GM18520 (cell line): ENCODE results near the gene POLR2F.
"Not testable (repeated sequence)": the region's sequence is repeated elsewhere in the genome, so short reads cannot be mapped to it uniquely, and the experiment has no call there.

ENCODE experiments used
- ATAC-seq: cut with Tn5 transposase; IDR thresholded peaks from one replicate; pipeline ENCODE4 v1.9.1; 2021; ENCODE audit not compliant: unreplicated experiment

The POLR2F gene

DNA sequence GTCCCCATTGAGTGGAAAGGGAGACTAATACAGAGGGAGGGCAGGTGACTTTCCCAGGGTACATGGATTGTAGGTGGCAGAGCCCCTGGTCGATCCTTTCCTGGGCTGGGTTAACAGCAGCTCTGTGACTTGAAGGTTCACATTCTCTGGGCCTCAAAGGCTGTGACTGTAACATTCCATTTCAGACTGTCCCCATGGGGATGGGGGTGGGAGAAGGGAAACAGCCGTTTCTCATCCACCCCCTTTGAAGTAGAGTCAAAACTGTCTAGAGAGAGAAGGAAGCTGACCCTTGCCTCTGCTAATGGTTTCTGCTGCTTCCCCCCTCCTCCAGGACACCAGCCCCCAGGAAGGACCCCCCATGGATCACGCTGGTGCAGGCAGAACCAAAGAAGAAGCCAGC lies 28.2 kb upstream of the POLR2F start:
- no peak for ATAC-seq

DNA sequence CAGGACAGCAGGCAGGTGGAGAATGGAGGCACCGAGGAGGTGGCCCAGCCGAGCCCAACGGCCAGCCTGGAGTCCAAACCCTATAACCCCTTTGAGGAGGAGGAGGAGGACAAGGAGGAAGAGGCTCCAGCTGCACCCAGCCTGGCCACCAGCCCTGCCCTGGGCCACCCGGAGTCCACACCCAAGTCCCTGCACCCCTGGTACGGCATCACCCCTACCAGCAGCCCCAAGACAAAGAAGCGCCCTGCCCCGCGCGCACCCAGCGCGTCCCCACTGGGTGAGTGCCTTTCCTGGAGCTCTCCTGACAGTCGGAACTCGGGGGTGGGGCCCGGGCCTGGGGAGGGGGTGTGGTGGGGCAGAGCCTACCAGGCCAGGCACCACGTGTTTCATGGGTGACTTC lies 27.7 kb upstream of the POLR2F start:
- ATAC-seq = no peak

DNA sequence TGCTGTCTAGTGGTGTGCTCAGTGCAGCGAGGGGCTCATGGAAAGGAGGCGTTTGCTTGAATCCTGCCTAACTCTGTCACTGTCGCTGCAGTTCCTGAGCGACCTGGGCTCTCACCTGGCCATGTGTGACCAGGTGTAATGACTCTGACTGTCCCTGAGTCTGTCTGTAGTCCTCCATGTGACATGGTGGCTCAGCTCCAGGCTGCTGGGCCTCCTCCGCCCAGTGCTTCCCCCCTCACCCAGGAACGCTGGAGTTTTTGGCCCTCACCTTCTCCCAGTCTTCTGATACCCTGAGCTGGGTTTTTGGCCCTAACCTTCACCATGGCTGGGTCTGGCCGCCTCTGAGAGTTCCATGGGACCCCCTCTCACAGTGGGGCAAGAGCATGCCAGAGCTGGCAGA lies 27.1 kb upstream of the POLR2F start:
- ATAC-seq = no peak

- ATAC-seq = no peak
Observed at GRCh38 chr22:37926771-37927636, 26.5 kb upstream of the POLR2F start.

GRCh38 chr22:37927637-37927936 lies 25.9 kb upstream of the POLR2F start:
- no peak for ATAC-seq

DNA sequence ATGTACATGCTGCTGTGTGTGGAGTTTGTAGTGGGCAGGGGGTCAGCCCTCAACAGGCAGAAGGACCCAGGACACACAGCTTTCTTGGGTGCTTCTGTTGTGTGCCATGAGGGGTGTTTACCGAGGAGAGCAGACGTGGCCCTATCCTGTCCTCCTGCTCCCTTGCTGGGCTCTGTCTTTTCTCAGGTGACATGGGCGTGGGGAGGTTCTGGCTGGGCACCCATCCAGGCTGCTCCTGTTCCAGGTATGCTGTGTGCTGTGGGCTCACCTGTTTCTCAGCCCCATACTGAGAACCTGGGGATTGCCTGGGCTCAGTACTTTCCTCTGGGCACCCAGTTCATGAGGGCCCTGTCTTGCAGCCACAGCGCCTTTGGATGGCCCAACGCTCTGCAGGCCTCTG lies 24.1 kb upstream of the POLR2F start:
- no peak for ATAC-seq

DNA sequence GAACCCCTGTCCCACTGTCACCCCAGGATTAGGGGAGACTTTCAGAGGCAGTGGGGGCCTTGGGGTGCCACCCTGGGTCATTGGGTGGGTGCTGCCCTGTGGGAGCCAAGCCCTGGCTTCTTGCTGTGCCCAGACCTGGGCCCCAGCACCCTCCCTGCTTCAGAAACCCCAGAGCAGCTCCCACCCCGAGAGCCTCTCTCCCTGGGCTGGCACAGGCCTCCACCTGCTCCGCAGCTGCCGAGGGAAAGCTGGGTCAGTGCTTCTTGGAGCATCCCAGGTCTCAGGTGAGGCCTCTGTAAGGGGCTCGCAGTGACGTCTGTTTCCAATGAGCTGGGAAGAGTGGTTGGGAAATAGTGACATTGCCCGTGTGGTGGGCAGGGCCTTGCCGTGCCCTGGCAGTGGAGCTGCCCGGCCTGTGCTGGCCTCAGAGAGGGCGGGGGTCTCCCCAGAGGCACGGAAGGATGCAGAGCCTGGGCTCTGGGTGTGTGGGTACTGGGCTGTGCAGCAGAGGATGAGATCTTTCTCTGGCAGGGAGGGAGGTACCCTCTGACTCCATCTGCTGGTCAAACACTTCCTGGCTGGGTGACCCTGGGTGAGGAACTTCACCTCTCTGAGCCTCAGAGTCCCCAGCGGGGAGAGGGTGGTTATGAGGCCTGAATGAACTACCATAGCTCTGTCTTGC lies 23.1 kb upstream of the POLR2F start:
- ATAC-seq = no peak

DNA sequence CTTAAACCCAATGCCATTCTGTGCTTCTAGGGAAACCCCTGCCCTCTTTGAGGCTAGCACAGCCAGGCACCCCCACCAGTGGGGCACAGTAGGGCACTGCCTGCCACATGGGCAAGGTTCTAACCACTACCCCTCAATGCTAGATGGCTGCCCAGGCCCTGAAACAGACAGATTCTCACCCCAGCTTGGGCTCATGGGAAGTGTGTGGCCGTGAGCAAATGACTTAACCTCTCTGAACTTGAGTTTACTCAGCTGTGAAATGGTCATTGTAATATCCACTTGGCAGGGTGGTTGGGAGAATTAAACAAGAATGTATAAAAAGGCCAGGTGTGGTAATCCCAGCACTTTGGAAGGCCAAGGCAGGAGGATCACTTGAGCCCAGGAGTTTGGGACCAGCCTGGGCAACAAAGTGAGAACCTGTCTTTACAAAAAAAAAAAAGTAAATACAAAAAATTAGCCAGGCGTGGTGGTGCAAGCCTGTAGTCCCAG lies 22.5 kb upstream of the POLR2F start:
- ATAC-seq = no peak

GRCh38 chr22:37931893-37932389 lies 21.6 kb upstream of the POLR2F start:
- no peak for ATAC-seq

- ATAC-seq = no peak
Observed at GRCh38 chr22:37932401-37932800, 21.1 kb upstream of the POLR2F start.

DNA sequence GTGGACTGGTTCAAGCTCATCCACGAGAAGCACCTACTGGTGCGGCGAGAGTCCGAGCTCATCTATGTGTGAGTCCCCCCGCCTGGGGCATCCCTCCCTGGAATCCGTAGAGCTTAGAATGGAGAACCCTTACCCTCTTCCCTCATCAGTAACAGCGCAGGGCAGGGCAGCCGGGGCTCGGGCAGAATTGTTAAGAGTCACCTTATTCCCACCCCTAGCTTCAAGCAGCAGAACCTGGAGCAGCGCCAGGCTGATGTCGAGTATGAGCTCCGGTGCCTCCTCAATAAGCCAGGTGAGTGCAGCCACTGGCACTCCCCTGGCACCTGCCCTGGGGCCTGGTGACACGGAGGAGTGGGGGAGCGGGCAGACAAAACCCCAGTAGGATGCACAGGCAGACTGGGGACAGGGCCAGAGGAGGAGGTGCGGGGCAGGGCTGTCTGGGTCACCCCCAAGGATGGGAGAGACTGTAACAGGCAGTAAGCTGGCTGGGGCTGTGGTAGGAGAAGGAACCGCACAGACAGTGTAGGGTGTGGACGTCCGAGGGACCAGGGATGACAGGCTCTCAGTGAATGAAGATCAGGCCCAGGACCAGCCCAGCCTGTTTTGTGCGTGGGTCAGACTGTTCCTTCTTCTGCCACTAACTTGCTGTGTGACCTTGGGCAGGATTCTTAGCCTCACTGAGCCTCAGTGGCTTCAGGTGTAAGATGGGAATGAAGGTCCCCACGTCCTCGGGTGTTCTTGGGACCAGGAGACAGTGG lies 20.5 kb upstream of the POLR2F start:
- ATAC-seq = no peak

DNA sequence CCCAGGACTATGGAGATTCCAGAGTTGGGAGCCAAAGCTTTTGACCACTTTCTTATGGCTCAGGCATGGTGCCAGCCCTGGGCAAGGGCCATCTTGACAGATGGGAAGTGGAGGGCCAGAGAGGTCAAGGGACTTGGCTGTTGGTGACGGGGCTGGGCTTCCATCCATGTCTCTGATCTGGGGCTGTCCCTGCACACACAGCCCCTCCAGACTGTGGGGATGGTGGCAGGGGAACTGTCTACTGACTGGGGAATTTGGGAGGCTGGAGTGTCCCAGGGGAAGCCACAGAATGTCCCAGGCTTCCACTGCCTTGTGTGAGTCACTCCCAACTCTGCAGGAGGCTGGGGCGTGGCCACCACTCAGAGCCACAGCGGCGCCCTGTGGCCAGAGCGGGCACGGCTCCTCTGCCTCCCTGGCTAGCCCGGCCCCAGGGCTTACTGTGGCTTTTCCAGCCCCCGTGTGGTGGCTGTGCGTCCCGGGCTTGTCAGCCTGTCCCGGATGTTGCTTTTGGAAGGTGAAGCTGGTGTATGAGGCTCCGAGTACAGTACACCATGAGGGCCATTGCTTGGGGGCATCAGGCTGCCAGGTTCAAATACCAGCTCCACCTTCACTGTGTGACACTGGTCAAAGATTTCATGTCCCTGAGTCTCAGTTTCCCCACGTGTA lies 19.7 kb upstream of the POLR2F start:
- ATAC-seq = peak; percentile 73

DNA sequence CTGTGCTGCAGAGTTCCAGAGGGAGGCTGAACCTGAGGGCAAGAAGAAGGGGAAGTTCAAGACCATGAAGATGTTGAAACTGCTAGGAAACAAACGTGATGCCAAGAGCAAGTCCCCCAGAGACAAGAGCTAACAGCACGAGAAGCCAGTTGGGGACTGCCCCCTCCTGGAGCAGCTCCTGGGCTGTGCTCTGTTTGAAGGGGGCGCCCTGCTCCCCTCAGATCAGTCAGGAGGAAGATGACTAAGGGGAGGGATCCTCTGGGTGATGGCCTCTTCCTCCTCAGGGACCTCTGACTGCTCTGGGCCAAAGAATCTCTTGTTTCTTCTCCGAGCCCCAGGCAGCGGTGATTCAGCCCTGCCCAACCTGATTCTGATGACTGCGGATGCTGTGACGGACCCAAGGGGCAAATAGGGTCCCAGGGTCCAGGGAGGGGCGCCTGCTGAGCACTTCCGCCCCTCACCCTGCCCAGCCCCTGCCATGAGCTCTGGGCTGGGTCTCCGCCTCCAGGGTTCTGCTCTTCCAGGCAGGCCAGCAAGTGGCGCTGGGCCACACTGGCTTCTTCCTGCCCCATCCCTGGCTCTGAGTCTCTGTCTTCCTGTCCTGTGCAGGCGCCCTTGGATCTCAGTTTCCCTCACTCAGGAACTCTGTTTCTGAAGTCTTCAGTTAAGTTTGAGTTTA lies 12.7 kb upstream of the POLR2F start:
- no peak for ATAC-seq

GRCh38 chr22:37942133-37942532 lies 11.4 kb upstream of the POLR2F start:
- ATAC-seq = no peak

DNA sequence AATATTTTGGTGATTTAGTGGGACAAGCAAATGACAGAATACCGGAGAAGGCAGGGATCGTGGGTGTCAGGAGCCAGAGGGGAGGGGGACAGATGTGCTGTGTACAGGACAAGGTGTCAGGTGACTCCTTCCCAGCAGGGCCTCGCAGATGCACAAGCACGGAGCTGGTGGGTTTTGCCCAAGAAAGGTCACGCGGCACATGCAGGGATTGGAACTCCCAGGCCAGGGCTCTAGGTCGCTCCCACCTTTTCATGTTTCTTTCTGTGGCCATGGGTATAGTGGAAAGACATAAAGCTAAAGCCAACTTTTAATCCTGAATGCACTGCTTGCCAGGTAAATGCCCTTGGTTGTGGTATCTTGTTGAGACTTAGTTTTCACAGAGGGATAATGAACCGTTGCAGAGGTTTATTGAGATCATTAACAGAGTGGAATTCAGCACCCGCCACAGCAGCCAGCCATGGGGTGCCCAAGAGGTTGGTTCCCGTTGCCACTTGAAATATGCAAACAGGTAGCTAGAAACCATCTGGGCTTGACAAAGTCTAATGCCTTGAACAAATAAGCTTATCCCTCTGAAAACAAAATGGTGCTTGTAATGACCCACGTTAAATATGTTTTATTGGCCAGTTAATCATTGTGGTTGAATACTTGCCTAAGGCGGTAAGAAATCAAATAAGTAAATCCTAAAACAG lies 10.2 kb upstream of the POLR2F start:
- no peak for ATAC-seq

DNA sequence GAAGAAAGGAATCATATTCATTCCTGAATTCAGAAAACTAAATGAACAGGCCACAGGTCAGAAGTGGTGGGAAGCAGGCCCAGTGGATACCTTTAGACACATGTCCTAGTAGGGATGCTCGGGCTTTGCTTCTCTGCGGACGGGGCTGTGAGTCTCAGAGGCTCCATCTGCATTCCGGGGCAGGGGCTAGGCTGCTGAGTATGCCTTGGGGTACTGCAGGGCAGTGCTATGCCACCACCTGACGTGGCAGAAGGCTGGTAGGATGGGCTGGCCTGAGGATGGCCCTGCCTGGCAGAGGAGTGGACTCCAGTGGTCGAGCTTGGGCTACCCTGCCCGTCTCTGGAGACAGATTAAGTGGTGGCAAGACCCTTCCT lies 9.7 kb upstream of the POLR2F start:
- no peak for ATAC-seq

- ATAC-seq = not testable (repeated sequence)
Observed at GRCh38 chr22:37944423-37944822, 9.1 kb upstream of the POLR2F start.

DNA sequence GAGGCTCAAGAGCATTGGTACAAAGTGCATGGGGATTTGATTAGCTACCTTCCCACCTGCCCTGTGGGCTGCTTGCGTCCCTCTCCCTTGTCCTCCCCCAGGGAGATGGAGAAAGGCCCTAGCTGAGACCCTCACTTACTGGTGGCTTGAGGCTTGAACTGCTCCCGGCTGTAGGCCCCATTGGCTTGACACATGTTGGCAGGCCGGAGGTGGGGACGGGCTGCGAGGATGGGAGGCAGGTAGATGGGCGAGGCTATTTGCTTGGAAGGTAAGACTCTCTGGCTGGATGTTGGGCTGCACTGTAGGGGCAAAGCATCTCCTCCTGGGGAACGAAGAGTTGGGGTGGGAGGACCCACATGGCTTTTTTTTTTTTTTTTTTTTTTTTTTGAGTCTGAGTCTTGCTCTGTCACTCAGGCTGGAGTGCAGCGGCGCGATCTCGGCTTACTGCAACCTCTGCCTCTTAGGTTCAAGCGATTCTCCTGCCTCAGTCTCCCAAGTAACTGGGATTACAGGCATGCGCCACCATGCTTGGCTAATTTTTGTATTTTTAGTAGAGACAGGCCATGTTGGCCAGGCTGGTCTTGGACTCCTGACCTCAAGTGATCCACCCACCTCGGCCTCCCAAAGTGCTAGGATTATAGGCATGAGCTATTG lies 6.2 kb upstream of the POLR2F start:
- not testable (repeated sequence) for ATAC-seq

DNA sequence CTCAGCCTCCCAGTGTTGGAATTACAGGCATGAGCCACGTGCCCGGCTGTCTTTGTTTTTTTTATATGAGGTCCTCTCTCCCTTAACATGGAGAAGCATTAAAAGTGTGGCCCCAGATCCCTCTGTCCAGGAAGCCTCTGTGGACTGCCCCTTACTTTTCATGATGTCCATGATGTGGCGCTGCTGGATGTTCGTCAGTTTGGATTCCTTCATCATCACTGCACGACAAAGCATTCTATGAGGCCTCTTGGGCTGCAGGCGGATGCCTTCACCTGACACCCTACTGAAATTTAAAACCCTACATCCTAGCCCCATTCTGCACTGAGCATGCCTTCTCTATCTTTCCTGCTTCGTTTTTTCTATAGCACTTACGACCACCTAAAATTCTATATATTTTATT lies 2.2 kb upstream of the POLR2F start:
- no peak for ATAC-seq
